C4-2B (cell line): ENCODE results near the gene FARP2.

Experiments used
- H3K27ac ChIP-seq: fragments of 450-650 bp; 2 replicates; pipeline ENCODE4 v1.5.1; 2017
- ZFX ChIP-seq: fragments of 450-650 bp; IDR thresholded peaks from 2 replicates; pipeline ENCODE4 v1.6.1; 2017
- TF ChIP-seq, protein P1 (sequence below): fragments of 450-650 bp; conservative IDR thresholded peaks from 2 replicates; pipeline ENCODE4 v1.5.1; 2017; ENCODE audit warnings: mild to moderate bottlenecking

The FARP2 gene

GRCh38 chr2:241482126-241482955 lies 126.3 kb downstream of the FARP2 start:
- no peak for TF ChIP-seq ZFX
- TF ChIP-seq, protein P1, sequence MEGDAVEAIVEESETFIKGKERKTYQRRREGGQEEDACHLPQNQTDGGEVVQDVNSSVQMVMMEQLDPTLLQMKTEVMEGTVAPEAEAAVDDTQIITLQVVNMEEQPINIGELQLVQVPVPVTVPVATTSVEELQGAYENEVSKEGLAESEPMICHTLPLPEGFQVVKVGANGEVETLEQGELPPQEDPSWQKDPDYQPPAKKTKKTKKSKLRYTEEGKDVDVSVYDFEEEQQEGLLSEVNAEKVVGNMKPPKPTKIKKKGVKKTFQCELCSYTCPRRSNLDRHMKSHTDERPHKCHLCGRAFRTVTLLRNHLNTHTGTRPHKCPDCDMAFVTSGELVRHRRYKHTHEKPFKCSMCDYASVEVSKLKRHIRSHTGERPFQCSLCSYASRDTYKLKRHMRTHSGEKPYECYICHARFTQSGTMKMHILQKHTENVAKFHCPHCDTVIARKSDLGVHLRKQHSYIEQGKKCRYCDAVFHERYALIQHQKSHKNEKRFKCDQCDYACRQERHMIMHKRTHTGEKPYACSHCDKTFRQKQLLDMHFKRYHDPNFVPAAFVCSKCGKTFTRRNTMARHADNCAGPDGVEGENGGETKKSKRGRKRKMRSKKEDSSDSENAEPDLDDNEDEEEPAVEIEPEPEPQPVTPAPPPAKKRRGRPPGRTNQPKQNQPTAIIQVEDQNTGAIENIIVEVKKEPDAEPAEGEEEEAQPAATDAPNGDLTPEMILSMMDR: no peak
- no peak overlapping the region for H3K27ac ChIP-seq

- H3K27ac ChIP-seq: no peak overlapping the region
- no peak for TF ChIP-seq ZFX
- TF ChIP-seq, protein P1: no peak
Observed at GRCh38 chr2:241483305-241483704, 127.2 kb downstream of the FARP2 start.

DNA sequence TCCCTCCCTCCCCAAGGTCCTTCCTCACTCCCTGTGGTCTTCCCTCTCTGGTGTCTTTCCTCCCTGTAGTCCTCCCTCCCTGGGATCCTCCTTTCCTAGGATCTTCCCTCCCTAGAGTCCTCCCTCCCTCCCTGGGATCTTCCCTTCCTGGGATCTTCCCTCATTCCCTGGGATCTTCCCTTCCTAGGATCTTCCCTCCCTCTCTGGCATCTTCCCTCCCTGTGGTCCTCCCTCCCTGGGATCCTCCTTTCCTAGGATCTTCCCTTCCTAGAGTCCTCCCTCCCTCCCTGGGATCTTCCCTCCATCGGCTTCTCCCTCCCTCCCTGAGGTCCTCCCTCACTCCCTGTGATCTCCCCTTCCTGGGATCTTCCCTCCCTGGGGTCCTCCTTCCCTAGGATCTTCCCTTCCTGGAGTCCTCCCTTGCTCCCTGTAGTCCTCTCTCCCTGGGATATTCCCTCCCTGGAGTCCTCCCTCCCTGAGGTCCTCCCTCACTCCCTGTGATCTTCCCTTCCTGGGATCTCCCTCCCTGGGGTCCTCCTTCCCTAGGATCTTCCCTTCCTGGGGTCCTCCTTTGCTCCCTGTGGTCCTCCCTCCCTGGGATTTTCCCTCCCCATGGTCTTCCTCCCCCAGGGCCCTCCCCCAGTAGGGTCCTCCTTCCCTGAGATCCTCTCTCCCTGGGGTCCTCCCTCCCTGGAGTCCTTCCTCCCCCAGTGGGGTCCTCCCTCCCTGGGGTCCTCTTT lies 129.3 kb downstream of the FARP2 start:
- TF ChIP-seq, protein P1: no peak
- TF ChIP-seq ZFX: no peak
- no peak overlapping the region for H3K27ac ChIP-seq

- H3K27ac ChIP-seq: no peak overlapping the region
Observed at GRCh38 chr2:241489088-241489487, 133.0 kb downstream of the FARP2 start.

DNA sequence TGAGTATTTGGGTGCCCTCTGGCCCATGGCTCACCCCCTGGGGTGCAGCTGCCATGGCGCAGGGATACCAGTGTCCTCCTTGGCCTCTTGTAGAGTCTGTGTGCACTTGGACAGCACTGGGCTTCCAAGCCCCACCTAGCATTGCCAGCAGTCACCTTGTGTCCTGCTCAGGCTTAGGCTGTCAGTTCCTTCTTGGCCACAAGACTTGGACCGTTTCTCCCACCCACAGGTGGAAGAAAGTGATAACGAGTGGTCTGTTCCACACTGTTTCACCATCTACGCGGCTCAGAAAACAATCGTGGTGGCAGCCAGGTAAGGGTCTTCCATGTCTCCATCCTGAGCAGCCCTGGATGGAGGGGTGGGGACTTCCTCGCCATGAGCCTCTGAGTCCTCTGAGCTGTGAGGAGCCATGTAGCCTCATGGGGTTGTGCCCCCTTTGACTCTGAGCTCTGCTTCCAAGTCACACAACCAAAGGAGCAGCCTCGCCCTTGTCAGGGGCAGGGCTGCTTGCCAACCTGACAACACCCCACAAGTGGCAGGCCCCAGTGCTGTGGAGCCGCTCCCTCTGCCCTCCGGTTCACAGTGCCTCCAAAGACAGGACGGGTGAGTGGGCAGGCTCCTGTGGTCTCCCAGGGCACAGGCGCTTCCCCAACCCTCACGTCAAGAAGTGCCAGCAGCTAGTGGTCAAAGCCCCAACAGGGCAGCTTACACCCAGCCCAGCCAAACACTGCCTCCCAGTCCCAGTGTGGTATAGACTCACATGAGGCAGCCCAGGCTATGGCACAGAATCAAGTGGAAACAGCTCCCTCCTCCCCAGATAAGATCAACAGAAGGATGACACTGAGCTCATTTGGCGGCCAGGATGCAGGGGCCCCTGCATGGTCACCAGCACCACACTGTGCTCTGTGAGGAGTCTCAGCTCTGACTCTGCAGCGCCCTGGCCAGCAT lies 133.9 kb downstream of the FARP2 start:
- TF ChIP-seq, protein P1: no peak
- no peak for TF ChIP-seq ZFX
- no peak overlapping the region for H3K27ac ChIP-seq

More at GRCh38 chr2:241489088-241489487, 133.0 kb downstream of the FARP2 start:
- TF ChIP-seq, protein P1: no peak
- TF ChIP-seq ZFX: no peak

DNA sequence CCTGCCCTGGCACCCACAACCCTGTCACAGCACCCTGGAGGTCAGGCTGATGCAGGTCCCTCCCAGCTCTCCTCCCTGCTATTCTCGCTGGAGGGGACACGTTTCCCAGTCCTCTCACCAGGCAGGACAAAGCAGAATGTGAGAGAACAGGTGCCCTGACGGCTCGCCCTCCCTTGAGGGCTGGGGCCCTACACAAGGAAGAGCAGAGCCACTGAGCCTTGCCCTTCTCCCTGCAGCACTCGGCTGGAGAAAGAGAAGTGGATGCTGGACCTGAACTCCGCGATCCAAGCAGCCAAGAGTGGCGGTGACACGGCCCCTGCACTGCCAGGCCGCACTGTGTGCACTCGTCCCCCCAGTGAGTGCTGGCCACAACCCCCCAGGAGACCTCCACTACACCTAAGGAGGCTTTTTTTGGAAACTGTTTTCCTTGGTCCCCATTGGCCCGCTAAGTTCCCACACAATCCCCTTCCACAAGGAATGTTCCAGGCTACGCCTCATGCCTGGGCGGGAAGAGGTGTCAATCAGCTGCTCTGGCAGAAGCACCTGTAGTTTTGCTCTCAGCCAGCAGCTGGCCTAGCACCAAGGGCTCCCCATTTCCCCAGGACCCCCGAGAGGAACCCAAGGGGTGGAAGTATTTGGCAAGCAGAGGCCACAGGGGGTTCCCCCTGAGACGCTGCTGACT lies 134.9 kb downstream of the FARP2 start:
- H3K27ac ChIP-seq: no peak overlapping the region
- TF ChIP-seq ZFX: no peak
- TF ChIP-seq, protein P1: no peak
